ENCODE results near the gene EDAR. TPM values are rescaled to one million over a fixed set of nuclear protein-coding genes. Genes with fewer than 3 reads are reported as not detected.

EDAR gene
- total and polyA plus RNA-seq, 5 donors, result 0.09 TPM; not detected in 4

DNA sequence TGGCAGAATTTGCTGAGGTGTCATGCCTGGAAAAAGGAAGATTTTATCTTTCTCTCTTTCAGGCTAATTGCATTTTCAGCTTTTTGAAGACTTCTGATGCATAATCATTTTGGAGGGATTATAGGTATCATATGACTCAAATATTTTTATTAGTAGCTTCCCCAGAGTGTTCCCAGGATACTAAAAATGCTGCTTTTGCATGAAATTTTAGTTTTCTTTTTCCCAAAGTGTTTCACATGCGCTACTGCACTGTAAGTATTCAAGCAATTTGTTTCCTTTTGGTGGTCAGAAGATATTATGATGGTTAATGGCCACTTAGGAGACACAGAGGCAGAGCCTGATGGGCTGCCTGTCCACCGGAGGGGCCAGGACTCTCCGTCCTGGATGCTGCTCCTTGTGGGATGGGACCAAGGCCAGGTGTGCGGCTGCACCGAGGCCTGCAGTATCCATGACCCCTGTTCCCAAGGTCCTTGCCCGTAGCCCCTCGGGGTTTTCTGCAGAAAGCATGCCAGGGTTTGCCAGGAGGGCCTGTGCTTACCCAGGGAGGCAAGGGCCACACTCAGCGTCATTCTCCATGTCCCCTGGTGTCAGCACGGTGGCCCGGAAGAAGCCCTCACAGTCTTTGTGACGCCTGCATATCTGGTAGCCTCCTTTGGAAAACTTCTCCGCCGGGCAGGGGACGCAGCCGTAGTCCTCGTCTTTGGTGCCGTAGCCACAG is 60.2 kb downstream of the EDAR start:
- H3K9me3 ChIP-seq (ENCODE audit: control insufficient read depth, low read length), result no peaks in the 10 kb centered on the region
- WGBS, result 90% methylated on average over 17 of the region's 17 CpGs
- H3K4me3 ChIP-seq (ENCODE audit: low read length), result no peak overlapping the region
- no peak overlapping the region for H3K27ac ChIP-seq (ENCODE audit: low read length)
- H3K27me3 ChIP-seq (ENCODE audit: control insufficient read depth, insufficient read depth), result no peaks in the 10 kb centered on the region
- intact Hi-C loops (cut with DNase I), result loop anchor here in 2 of 4 donors (5.0 to 10.0 kb wide), 2 partner anchors 58 to 586 kb away; partner anchors contain the start of gene EDAR (in 1 of the 2)
- DNase-seq (peak in 1 of 3 donors; percentile 32), ATAC-seq (no peak)
- peaks cover 3% of the 10 kb centered on the region for H3K4me1 ChIP-seq (ENCODE audit: control insufficient read depth, insufficient read depth, low read length)

DNA sequence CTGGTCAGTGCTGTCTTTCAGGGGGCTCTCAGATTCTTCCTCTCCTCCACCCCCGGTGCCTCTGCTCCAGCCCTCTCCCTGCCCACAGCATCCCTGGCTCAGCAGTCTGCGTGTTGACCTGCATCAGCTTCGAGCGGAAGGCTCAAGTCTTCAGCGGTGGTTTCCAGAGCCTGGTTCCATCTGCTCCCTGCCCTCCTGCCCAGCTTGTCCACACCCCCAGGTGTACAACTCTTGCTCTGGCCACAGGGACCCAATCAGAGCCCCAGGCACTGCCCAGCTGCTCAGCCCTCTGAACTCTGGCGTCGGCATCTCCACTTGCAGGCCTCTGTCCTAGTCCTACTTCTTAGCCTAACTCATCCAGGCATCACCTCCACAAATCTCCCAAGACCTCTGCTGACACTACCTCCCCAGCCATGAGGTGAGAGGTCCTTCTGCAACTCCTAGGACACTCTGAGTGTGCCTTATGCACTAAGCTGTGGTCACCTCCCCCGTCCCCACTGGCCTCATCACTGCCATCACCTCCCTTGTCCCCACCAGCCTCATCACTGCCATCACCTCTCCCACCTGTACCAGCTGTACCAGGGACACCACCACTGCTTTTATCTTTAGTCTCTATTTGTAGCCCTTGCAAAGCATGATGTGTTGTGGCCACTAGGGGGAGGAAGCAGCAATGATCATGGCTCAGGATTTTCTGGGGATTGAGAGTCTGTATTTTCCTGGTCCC is 60.9 kb downstream of the EDAR start:
- Histone ChIP-seq H3K9me3 (ENCODE audit: control insufficient read depth, low read length) (no peaks in the 10 kb centered on the region), H3K27ac (ENCODE audit: low read length) (no peak overlapping the region), H3K4me1 (ENCODE audit: control insufficient read depth, insufficient read depth, low read length) (no peaks in the 10 kb centered on the region), H3K4me3 (ENCODE audit: low read length) (no peak overlapping the region), H3K27me3 (ENCODE audit: control insufficient read depth, insufficient read depth) (no peaks in the 10 kb centered on the region)
- ATAC-seq, result peak; percentile 34 to 36
- 80% methylated on average over 8 of the region's 8 CpGs for WGBS
- intact Hi-C loops (cut with DNase I), result loop anchor here in 2 of 4 donors (5.0 to 10.0 kb wide), 2 partner anchors 59 to 587 kb away; partner anchors contain the start of gene EDAR (in 1 of the 2)
- DNase-seq, result no peak

DNA sequence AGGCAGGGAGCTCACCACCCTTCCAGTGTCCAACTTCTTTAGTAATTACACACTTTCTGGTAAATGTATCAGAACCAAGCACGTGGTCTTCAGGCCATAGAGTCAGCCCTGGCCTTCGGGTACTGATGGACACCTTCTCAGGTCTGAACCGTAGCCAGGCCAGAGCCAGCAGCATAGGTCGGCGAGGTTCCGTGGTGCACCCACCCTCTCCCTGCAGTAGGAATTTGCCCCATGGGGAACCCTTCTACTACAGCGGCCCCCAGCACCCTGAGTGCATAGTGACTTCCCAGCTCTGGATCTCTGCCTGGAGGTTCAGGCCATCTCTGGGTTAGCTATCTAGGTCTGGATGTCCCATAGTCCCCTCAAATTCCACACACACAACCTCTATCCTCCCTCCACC is 61.6 kb downstream of the EDAR start:
- intact Hi-C loops (cut with DNase I), result loop anchor here in 2 of 4 donors (5.0 to 10.0 kb wide), 2 partner anchors 60 to 587 kb away; partner anchors contain the start of gene EDAR (in 1 of the 2)
- no peak overlapping the region for H3K27ac ChIP-seq (ENCODE audit: low read length)
- WGBS, result 88% methylated on average over 7 of the region's 7 CpGs
- no peaks in the 10 kb centered on the region for H3K27me3 ChIP-seq (ENCODE audit: control insufficient read depth, insufficient read depth)
- no peaks in the 10 kb centered on the region for H3K9me3 ChIP-seq (ENCODE audit: control insufficient read depth, low read length)
- no peak for ATAC-seq
- DNase-seq, result no peak
- H3K4me1 ChIP-seq (ENCODE audit: control insufficient read depth, insufficient read depth, low read length), result no peaks in the 10 kb centered on the region
- H3K4me3 ChIP-seq (ENCODE audit: low read length), result no peak overlapping the region

DNA sequence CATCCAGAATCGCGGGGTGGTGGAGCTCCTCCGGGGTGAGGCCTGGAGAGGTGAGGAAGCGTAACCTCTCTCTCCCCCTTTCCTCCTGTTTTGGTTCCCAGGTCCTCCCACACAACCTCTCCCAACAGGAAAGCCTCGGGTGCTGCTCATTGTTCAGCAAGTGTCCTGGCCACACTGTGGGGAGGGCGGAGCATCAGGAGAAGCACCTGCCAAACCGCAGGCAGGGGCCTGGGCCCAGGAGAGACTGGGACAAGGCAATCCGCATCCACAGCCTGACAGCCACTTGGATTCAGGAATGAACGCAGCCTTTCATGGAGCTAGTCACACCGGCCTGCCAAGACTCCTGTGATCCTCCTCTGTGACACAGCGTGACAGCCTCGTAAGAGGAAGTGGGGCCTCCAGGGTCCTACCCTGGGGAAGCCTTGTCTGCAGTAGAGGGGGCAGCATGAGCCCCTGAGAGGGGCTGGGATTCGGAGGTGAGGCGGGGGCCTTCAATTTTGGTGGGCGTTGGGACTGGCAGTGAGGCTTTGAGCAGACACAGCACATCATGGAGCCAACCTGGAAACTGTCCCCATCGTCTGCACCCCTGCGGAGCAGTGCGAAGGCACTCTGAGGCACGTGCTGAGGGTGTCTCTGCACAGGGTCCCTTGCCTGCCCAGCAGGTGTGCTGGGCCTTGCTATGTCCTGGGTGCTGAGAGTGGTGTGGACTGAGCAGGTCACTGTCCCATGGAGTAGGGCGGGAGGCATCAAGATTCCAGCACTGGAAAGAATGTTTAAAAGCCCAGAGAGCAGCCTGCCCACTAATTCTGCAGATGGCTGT is 62.2 kb downstream of the EDAR start:
- H3K4me1 ChIP-seq (ENCODE audit: control insufficient read depth, insufficient read depth, low read length), result no peaks in the 10 kb centered on the region
- no peak overlapping the region for H3K27ac ChIP-seq (ENCODE audit: low read length)
- ATAC-seq (no peak), DNase-seq (peak in 1 of 3 donors; percentile 35)
- WGBS, result 70% methylated on average over 20 of the region's 20 CpGs
- no peaks in the 10 kb centered on the region for H3K27me3 ChIP-seq (ENCODE audit: control insufficient read depth, insufficient read depth)
- intact Hi-C loops (cut with DNase I), result loop anchor here in 2 of 4 donors (5.0 to 10.0 kb wide), 2 partner anchors 61 to 588 kb away; partner anchors contain the start of gene EDAR (in 1 of the 2)
- no peaks in the 10 kb centered on the region for H3K9me3 ChIP-seq (ENCODE audit: control insufficient read depth, low read length)
- H3K4me3 ChIP-seq (ENCODE audit: low read length), result no peak overlapping the region

DNA sequence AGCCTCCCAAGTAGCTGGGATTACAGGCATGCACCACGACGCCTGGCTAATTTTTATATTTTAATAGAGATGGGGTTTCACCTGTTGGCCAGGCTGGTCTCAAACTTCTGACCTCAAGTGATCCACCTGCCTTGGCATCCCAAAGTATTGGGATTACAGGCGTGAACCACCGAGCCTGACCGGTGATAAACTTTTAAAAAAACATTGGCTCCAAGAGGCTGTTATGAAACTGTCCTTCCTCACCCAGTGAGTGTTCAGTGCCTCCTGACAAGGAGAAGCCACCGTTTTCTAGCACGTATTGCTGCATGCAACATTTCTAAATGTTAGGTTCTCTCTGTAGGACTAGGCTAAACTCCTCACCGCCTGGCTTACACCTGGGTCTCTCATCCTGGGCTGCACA is 63.3 kb downstream of the EDAR start:
- ATAC-seq (no peak), DNase-seq (no peak)
- H3K27ac ChIP-seq (ENCODE audit: low read length), result no peak overlapping the region
- H3K9me3 ChIP-seq (ENCODE audit: control insufficient read depth, low read length), result no peaks in the 10 kb centered on the region
- H3K27me3 ChIP-seq (ENCODE audit: control insufficient read depth, insufficient read depth), result no peaks in the 10 kb centered on the region
- intact Hi-C loops (cut with DNase I), result loop anchor here in 2 of 4 donors (5.0 to 10.0 kb wide), 2 partner anchors 62 to 589 kb away; partner anchors contain the start of gene EDAR (in 1 of the 2)
- H3K4me3 ChIP-seq (ENCODE audit: low read length), result no peak overlapping the region
- WGBS, result 72% methylated on average over 8 of the region's 8 CpGs
- no peaks in the 10 kb centered on the region for H3K4me1 ChIP-seq (ENCODE audit: control insufficient read depth, insufficient read depth, low read length)

DNA sequence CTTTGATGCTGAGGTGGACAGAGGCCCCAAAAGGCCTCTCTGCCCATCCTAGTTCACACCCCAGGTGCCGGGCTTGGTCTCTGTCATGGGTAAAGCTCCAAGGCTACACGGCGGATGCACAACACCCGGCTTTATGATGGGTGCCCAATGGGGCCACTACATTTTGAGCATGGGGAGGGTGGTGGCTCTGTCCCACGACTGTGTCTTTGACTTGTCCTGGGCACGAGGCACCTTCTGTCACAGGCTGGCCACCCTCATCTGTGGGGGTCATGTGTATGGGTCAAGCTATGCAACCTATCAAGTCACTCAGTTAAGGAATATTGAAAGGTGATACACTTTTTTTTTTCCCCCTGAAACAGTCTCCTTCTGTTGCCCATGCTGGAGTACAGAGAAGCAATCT is 63.7 kb downstream of the EDAR start:
- DNase-seq, result no peak
- Histone ChIP-seq H3K4me3 (ENCODE audit: low read length) (no peak overlapping the region), H3K27me3 (ENCODE audit: control insufficient read depth, insufficient read depth) (no peaks in the 10 kb centered on the region), H3K4me1 (ENCODE audit: control insufficient read depth, insufficient read depth, low read length) (no peaks in the 10 kb centered on the region), H3K27ac (ENCODE audit: low read length) (no peak overlapping the region), H3K9me3 (ENCODE audit: control insufficient read depth, low read length) (no peaks in the 10 kb centered on the region)
- WGBS, result 90% methylated on average over 6 of the region's 6 CpGs
- ATAC-seq, result no peak
- intact Hi-C loops (cut with DNase I), result loop anchor here in 2 of 4 donors (5.0 to 10.0 kb wide), 2 partner anchors 62 to 590 kb away; partner anchors contain the start of gene EDAR (in 1 of the 2)

DNA sequence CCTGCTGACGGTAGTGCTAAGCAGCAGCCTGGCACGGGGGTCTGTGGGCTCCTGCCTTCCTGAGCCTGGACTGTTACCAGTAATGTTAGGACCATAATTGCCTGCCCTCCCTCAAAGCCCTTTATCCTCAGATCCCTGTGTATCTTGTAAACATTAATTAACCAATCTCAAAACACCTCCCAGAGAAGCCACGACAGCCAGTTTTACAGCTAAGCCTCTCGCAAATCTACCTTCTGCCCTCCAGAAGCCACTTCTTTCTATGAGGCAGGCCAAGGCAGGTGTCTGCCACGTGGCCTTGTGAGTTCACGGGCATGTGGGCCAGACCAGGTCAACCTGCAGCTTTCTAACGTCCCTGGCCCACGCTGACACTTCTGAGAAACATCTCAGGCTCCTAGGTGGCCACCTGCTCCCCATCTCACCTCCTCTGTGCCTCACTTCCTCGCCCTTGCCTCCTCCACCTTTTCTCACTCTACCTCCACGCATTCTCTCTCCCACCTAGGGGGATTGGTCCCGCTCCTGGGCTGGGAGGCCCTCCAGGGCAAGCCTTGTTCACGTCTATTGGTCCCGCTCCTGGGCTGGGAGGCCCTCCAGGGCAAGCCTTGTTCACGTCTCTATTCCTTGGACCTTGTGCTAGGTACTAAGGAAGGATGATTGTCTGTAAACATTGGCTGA is 64.3 kb downstream of the EDAR start:
- ATAC-seq (no peak), DNase-seq (no peak)
- Histone ChIP-seq H3K9me3 (ENCODE audit: control insufficient read depth, low read length) (no peaks in the 10 kb centered on the region), H3K4me1 (ENCODE audit: control insufficient read depth, insufficient read depth, low read length) (no peaks in the 10 kb centered on the region), H3K4me3 (ENCODE audit: low read length) (no peak overlapping the region), H3K27me3 (ENCODE audit: control insufficient read depth, insufficient read depth) (no peaks in the 10 kb centered on the region), H3K27ac (ENCODE audit: low read length) (no peak overlapping the region)
- intact Hi-C loops (cut with DNase I), result loop anchor here in 2 of 4 donors (5.0 to 10.0 kb wide), 2 partner anchors 63 to 590 kb away; partner anchors contain the start of gene EDAR (in 1 of the 2)
- 85% methylated on average over 14 of the region's 14 CpGs for WGBS

DNA sequence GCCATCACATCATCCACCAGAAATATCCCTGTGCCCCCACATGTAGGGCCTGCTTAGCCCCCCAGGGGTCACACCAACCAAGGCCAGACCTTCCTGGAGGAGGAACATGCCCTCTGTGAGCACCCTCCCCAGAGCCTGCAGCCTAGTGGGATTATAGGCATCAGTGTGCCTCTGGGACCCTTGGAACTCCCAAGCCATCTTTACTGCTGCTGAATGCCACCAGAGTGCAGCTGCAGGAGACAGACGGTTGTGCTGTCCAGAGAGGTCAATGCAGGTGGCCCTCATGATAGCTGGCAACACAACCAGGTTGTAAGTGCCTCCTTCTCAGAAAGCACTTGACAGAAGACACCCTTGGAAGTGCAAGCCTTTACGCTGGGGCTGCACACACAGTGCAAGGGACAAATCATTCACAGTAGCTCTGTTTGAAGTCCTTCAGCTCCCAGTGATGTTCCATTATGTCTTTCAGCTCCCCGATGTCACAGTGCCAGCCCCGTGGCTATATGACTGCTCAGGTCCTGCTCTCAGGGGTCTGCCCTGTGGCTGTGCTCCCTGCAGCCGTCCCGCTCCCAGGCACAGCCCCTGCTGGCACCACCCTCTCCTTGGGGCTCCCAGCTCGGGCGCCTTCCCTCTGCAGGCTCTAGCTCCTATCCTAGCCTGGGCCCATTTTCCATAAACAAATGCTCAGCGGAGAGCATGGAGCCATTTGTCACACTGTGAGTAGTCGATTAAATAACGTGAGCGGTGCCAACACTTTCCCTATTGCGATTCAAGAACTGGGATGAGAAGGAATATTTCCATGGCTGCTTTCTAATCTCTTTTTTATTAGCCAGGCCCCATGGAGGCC is 65.1 kb downstream of the EDAR start:
- no peaks in the 10 kb centered on the region for H3K9me3 ChIP-seq (ENCODE audit: control insufficient read depth, low read length)
- intact Hi-C loops (cut with DNase I), result loop anchor here in 1 of 4 donors (10.0 kb wide), 1 partner anchor 591 kb away; no protein-coding TSS in a partner anchor
- no peaks in the 10 kb centered on the region for H3K4me1 ChIP-seq (ENCODE audit: control insufficient read depth, insufficient read depth, low read length)
- H3K4me3 ChIP-seq (ENCODE audit: low read length), result no peak overlapping the region
- no peak overlapping the region for H3K27ac ChIP-seq (ENCODE audit: low read length)
- no peaks in the 10 kb centered on the region for H3K27me3 ChIP-seq (ENCODE audit: control insufficient read depth, insufficient read depth)
- DNase-seq, result no peak
- ATAC-seq, result no peak
- WGBS, result 81% methylated on average over 13 of the region's 13 CpGs

DNA sequence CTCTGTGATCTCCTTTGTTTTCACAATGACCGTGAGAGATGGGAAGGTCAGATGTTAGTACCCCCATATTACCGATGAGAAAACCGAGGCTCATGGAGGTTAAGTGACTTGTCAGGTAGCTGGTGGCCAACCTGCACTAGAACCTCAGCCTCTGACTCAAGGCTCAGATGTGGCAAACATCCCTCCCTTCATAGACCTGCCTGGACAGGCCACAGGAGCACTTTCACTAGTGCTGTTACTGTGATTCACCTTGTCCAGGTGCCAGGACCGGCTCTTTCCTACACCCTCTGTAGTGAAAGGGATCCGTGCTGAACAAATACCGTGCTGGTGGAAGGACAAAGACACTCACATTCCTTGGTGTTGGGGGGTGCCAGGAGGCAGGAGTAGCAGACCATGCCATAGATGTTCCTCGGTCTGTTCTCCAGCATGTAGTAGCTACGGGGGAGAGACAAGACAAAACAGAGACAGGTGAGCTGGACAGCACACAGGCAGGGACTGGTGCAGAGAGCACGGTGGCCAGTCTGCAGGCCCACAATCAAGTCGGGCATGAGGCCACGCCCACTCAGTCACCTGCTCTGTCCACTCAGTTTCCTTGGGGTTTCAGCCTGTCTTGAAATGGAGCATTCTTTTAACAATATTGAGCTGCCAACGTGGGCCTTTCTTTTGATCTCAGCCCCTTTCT is 65.9 kb downstream of the EDAR start:
- DNase-seq (no peak), ATAC-seq (no peak)
- no peak overlapping the region for H3K27ac ChIP-seq (ENCODE audit: low read length)
- no peaks in the 10 kb centered on the region for H3K9me3 ChIP-seq (ENCODE audit: control insufficient read depth, low read length)
- H3K27me3 ChIP-seq (ENCODE audit: control insufficient read depth, insufficient read depth), result no peaks in the 10 kb centered on the region
- intact Hi-C loops (cut with DNase I), result loop anchor here in 1 of 4 donors (10.0 kb wide), 1 partner anchor 592 kb away; no protein-coding TSS in a partner anchor
- no peak overlapping the region for H3K4me3 ChIP-seq (ENCODE audit: low read length)
- WGBS, result 83% methylated on average over 12 of the region's 12 CpGs
- no peaks in the 10 kb centered on the region for H3K4me1 ChIP-seq (ENCODE audit: control insufficient read depth, insufficient read depth, low read length)
